GM21367 (cell line): ENCODE results near the gene PAX5.
A peak's percentile ranks its signal among the peaks of the same experiment; 100 is the strongest.

ENCODE experiments used
- ATAC-seq: cut with Tn5 transposase; IDR thresholded peaks from one replicate; pipeline ENCODE4 v1.9.1; 2021; ENCODE audit not compliant: unreplicated experiment

PAX5 gene

DNA sequence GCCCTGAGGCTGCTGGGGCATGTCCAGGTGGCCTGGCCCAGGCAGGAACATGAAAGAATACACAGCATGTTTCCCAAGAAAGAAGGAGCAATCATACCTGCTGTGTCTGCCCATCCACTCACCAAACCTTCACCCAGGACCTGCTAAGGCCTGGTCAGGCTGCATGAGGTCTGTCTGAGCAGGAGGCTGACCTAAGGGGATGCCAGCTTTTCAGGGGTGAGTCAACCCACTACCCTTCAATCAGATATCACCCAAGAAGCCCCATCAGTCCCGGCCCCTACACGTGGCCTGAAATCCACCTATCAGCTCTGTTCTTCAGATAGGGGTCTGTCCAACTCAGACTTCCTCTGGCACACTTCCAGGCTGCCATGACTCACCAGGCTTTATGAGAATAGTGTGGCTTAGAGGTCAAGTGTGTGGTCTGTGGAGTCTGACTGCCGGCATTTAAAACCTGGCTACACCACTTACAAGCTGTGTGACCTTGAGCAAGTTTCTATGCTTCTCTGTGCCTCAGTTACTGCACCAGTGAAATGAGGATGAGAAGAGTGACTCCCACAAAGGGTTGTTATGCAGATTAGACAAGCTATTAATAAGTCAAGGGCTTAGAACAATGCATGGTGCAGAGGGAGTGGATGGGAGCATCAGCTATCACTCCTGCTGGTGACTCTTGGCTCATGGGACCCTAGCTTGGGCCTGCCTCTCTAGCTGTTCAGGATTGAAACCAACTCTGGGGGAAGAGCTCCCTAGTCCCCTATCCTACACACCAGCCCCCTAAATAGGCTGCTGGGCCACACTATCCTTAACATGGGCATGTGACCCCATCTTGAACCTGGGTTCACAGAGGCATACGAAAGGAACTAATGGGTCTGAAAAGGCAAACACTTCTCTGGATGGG, 130.3 kb downstream of the PAX5 start:
- ATAC-seq, result peak; percentile 54

DNA sequence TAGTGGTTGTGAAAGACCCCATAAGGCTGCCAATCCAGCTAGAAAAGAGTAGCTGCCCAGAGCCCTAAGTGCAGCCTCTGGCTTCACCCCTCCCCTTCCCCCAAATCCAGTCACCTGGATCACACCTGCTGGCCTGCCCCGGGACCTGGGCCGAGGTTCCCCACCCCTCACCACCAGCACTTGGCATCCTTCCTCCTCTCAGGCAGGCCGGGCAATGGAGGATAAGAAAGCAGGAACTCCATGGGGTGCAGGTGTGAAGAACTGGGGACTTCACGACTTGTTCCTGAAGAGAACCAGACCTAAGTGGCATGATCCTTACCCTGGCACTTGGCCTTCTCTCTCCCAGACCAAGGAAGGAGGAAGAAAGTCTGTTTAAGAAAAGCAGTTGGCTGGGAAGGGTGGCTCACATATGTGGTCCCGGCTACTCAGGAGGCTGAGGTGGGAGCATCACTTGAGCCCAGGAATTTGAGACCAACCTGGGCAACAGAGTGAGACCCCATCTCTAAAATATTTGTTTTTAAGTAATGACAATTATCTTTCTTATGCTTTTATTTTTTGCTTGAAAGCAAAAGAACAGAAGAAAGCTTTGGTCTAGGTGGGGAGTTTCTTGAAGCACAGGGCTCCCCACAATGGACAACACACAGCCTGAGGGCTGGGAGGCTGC, 131.1 kb downstream of the PAX5 start:
- ATAC-seq, result no peak

DNA sequence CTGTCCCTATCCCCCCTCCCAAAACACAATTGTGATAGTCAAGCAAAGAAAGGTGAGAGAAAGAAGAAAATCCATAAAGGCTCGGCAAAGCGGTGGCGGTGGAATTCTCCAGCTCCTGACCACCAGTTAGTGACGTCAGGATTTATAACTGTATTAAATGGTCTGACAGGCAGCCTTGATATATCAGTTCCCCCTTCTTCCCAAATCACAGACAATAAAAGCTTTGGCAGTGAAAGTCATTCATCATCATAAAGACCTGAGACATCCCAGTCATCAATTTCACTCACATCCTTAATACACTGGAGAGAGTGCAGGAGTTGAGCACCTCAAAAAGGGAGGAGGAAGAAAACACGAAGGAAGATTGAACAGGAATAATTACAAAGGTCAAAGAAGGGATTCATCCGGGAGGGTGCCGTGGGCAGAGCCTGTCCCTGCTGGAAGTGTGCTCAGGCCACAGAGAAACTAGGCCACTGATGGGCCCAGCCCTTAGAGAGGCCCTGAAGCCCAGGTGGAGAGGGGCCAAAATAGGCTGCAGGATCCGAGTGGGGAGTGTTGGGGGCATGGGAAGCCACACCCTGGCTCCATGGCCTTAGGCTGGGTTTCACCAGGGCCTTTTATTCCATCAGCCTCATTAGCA, 131.9 kb downstream of the PAX5 start:
- no peak for ATAC-seq

DNA sequence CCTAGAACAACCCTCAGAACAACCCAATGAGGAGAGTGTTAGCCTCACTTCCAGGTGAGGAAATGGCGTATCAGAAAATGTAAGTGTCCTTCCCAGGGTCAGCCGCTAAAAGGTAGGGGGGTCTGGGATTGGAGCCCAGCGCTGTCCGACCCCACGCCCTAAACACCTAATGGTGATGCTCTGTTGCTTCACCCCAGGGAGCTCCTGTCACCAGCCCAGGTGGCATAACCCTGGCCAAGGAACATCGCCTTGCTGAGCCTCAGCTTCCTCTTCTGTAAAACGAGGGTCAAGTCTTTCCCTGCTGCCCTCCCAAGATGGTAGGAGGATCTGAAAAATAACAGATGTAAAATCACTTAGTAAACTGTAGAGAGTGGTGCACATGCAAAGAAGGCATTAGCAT, 132.5 kb downstream of the PAX5 start:
- ATAC-seq, result no peak

DNA sequence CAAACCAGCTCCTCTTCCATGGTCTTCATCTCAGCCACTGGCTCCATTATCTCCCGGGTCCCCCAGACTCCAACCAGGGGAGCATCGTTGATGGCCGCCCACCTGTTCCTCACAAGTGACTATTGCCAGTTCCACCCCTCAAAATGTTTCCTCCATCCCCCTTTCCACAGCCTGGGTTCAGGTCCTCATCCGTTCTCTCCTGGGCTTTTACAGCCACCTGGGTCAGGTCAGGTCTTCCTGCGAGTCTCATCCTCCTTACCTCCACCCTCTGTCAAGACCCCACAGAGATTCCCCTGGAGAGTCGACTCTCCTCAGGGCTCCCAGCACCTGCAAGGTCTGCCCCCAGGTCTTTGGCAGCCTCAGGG, 133.2 kb downstream of the PAX5 start:
- ATAC-seq, result no peak

DNA sequence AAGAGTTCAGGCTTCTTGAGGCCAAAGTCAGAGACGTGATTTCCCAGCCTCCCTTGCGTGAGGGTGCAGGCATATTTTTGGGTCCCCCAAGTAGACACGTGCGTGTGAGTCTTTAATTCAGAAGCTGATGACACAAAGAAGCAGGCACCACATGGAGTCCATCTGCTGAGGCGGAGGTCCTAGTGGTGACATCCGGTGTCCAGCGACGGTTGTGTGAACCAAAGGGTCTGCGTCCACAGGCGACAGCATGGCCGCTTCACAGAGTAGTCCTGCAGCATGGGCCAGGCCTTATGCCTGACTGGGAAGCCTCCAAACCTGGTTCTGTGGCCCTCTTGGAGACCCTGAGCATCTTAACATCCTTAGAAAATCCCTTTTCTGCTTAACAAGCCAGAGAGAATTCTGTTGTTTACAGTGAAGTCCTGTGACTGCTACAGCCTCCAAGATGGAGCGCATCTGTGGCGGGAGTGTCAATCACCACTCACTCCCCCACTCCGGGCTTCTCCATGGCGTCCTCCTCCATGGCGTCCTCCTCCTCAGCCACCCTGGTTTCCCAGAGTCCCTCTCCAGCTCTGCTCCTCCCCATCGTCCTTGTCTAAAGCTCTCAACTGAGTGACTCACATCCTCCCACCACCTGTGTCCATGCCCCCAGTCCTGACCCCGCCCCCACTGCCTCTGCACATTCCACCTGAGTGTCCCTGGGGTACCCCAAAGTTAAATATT, 133.8 kb downstream of the PAX5 start:
- ATAC-seq, result no peak

DNA sequence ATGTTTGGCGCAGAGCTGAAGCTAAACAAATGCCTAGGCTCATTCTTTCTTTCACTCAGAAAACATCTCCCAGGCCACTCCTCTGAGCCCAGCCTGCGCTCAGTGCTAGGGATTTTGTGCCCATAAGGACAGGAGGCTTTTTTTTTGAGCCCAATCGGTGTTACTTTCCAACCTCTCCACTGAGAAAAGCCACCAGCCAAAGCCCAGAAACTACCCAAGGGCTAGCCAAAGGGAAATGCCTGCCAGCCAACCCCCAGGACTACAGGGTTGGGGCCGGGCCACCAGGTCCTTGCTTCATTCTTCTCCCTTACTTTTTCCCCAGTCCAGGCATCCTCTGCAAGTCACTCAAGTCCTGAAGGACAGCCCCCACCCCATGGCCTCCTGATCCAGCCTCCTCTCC, 134.7 kb downstream of the PAX5 start:
- ATAC-seq, result no peak

DNA sequence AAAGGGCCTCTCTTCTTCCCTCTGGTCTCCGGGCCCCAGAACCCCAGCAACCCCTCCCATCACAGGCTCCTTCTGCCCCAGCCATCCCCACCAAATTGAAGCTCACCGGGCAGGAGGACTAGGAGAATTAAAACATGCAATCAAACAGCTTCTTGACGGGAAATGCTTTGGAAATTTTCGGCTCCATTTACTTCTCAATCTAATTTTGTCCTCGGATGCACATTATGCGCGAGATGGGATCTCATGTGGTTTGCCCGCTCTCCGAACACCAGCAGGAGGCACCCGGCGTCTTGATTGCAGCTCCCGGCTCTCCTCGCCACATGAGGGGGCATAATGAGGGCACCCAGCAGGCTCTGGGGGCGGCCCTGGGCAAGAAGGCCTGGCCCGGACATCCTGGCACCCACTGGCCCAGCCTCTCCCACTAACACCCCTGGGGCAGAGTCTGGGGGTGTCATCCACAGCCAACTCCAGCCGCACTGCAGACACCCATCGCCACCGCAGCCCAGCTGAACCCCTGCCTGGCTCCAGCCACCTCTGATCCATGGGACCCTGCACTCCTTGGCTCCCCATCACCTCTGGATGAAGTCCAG, 135.5 kb downstream of the PAX5 start:
- ATAC-seq, result no peak

DNA sequence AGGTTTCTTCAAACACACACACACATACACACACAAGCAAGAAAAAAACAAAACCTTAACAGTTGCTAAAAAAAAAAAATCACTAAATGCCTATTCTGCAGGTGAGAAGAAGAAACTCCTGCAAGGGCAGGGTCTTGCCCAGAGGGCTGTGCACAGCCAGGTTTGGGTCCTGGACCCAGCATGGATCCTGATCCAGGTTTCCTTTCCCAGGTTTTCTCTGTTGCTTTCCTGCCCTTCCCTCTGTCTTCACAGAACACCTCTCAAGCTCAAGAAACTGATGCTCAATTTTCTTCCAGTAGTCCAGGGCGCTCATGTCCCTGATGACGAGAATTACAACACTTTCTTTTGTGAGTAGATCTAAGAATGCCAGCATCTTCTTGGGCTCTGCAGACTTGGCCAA, 136.6 kb downstream of the PAX5 start:
- no peak for ATAC-seq

DNA sequence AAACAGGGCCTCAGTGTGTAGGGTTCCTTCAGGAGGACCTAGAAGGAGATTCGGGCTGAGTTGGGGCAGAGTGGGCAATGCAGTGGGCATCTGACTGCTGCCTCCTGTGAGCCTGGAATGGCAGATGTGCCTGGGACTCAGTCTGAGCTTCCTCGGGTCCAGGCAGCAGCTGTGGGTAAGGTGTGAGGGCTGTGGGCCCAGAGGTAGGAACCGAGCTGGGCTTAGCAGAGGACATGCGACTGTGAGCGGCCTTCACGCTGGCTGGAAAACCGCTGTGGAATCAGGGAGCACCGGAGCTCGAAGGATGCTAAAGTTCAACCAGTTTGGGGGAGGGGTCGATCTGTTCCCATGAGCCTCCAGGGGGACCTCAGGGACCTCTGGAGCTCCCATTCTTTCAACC, 137.0 kb downstream of the PAX5 start:
- ATAC-seq, result no peak

DNA sequence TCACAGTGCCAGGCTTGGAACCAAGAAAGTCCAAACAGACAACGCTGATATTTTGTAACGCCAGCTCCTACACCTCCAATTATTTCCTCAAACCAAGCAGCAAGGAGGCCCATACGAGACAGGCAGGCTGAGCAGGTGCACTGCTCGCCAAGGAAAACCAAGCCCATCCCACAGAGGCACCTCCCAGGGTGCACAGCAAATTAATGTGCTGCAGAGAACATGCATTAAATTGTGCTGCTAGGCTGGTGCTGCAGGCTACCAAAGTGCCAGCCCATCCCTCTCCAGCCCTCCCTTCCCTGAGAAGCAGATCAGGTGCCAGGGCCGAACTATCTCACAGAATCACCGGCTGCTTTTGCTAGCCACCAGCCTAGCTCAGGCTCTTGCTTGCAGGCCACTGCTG, 137.8 kb downstream of the PAX5 start:
- no peak for ATAC-seq

DNA sequence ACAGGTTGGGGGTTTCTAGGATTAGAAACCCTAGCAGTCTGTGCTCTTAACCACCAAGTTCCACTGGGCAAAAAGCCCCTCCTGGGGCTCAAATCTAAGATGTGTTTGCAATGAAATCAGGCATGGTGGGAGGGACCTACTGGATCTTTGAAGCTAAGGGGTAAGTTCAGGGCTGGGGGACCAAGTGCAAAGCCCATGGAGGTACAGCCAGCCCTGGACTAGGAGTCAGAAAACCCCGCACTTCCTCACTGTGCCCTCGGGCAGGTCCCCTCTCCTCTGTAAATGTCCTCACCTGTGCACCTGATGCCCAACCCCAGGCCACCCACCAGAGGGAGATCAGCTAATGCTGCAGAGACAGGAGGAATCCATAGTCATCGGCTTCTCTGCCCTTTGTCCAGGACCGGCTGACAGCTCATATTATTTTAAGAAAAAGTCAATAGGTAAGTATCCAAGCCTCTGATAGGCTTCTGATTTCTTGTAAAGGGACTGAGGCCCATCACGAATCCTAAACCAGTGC, 138.3 kb downstream of the PAX5 start:
- no peak for ATAC-seq

DNA sequence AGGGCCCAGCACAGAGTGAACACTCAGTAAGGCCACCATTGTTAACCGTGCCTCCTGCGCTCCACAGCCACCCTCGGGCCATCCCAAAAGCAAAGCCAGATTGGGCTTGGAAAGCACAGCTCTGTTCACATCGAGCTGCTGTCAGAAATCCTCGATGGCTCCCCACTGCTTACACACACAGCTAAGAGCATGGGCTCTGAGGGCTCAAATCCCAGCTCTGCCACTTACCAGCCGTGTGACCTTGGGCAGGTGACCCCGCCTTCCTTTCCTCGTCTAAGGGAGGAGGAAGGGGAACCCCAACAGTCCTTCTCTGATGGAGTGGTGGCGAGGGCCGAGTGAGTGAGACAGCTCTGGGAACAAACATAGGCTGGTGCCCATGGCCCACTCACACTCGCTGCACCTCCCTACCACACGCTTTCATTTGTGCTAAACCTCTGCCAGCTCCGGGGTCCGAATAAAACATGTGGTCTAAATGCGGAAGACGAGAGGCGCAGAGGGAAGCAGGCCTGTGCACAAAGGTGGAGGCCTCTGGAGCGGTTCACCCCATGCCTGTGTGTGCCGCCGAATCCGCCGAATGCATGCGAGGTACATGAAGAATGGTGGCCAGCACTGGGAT, 139.3 kb downstream of the PAX5 start:
- no peak for ATAC-seq

DNA sequence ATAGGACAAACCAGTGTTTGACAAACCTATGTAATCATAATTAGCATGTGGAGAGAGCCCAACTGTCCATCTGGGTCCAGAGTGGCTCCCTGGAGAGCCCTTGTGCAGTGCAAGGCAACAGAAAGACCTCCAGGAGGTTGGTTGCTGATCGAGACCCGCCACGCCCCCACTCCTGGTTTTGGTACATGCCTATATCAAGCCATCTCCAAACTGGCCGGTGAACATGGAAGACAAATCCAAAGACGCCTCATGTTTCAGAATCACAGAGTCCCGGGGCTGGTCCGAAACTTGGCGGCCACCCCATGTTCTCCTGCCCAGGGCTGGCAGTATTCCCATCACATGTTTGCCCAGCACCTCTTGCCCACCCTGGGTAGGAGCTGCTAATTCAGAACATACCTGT, 140.2 kb downstream of the PAX5 start:
- ATAC-seq, result no peak

DNA sequence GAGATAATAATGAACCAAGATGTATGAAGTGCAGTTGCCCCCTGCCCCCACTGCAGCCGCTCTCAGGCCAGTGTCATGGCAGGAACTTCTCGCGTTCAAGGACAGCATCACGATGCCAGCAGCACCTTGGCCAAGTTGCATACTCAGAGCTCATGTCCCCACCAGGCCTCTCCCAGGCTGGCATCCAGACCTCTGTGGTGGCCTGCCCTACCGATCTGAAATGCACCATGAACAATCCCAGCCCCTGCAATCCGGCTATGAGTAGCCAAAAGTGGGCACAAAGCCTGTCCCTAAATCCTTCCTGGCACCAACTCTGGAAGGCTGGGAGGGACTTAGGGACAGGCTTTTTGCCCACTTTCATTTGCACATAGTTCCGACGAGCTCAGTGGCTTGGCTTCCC, 140.9 kb downstream of the PAX5 start:
- ATAC-seq, result no peak

DNA sequence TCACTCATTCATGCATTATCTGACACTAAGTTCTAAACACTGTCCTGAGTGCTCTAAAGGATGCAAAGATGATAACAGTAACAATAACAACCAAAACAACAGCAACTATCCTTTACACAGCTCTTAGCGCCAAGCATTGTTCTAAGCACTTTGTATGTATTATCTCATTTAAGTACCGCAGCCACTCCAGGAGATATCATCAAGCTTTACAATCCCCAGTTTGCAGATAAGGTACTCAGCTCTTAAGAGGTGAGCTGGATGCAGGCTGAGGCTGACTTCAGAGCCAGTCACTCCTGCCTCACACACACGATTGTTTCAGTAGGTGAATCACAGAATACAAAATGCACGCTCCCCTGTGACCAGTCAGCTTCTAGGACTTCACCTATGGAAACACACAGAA, 141.8 kb downstream of the PAX5 start:
- no peak for ATAC-seq

DNA sequence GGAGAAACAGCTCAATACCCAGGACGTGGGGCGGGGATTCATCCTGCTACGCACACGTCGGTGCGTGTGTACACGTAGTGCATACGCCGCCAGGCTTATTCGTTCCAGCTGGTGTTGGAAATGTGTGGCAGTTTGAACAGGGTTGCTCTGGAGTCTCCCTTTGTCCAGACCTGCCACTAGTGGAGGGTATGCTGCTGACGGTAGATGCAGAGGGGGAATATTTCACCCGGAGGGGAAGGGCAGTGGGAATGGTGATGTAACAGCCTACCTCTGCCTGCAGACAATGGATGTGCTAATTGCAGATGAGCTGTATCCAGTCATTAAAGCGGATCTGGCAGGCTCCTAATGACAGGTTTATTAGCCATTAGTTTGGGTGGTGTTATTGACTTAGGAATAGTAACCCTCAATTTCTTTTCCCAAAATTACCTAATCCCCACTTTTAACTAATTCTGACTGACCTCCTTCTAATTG, 142.7 kb downstream of the PAX5 start:
- no peak for ATAC-seq

DNA sequence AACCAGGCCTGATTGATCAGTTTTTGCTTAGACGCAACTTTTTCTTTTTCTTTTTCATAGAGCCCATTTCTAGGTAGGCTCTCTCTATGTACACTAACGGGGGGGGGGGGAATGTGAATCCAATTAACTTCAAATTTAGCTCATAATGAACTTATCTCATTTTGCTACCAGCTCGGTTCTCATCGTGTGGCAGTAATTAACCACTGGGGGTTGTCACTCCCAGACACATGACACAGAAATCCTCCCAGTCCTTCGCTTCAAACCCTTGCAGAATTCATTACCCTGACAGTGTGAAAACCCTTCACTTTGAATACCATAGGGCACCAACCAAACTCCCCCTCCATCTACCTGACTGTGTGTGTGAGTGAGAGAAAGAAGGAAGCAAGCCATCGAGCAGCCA, 144.2 kb downstream of the PAX5 start:
- ATAC-seq, result no peak

DNA sequence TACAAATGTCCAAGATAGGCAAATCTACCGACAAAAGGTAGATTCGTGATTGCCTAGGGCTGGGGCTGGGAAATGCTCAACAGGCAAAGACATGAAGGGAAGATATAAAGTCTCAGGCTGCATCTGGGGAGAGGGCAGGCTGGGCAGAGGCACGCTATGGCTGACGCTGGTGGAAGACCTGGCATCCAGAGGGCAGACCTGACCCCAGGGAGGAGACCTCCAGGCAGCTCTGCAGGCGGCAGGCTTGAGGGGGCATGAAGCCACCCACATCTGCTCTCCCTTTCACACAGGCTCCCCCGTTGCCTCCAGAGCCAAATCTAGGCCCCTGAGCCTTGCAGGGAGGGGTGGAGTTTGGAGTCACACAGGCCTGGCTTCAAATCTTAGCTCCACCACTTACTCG, 145.5 kb downstream of the PAX5 start:
- ATAC-seq, result no peak

DNA sequence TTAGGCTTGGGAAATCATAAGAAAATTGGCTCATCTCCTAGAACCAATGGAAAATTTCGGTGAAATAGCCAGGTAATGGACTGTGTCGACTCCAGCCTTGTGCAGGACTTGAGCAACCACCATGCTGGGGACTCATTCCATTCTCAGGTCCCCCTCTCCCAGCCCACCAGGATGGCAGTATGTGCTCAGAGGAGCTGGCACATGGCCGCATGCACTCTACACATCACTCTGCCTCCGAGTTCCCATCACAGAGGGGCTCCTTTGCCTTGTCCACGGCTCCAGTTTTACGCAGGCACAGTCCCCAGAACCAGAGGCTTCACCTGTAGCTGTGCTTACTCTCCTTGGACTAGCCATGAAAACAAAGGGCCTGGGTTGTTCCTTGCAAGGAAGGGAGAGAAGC, 149.3 kb downstream of the PAX5 start:
- no peak for ATAC-seq
